ENCODE measurements around the gene KIF5C. TPM values are rescaled to one million over a fixed set of nuclear protein-coding genes. Genes with fewer than 3 reads are reported as not detected.

The KIF5C gene
- total and polyA plus RNA-seq, 7 experiments from 2014 or later = 0.58 to 14.3 (median 5.1) TPM

GRCh38 chr2:148867079-148867769, 7.8 kb upstream of the KIF5C start:
- H3K9me3 Mint-ChIP-seq = peaks cover 0 to 6% (median 0%) of the 10 kb centered on the region in 11 donors
- ATAC-seq (no peak), DNase-seq (no peak)
- no peaks in the 10 kb centered on the region for H3K36me3 ChIP-seq (ENCODE audit: control insufficient read depth in 2 of 3, insufficient read depth in 3 of 3, low read length in 3 of 3)
- peaks cover 18 to 45% (median 32%) of the 10 kb centered on the region in 5 donors for H3K27me3 Mint-ChIP-seq
- no peak overlapping the region for H3K4me3 ChIP-seq (ENCODE audit: low read length)
- intact Hi-C loops (cut with micrococcal nuclease) = no loop called here
- POLR2A ChIA-PET = no interaction called here
- no peaks in the 10 kb centered on the region for H3K9me3 ChIP-seq (ENCODE audit: control insufficient read depth in 2 of 3, low read length in 3 of 3)
- no peaks in the 10 kb centered on the region for H3K4me1 ChIP-seq (ENCODE audit: control insufficient read depth in 2 of 2, insufficient read depth in 2 of 2, low read length in 2 of 2)
- CTCF ChIA-PET = interaction anchor here (0.6 to 1.0 kb wide), 4 partner anchors 293 to 1826 kb away, joined by 3 read pairs; no protein-coding TSS in a partner anchor
- H3K27me3 ChIP-seq (ENCODE audit: control insufficient read depth in 2 of 2, insufficient read depth in 2 of 2, low read length in 2 of 2) = no peaks in the 10 kb centered on the region
- H3K4me1 Mint-ChIP-seq = peaks cover 0 to 7% (median 0%) of the 10 kb centered on the region in 7 donors
- H3K36me3 Mint-ChIP-seq = no peaks in the 10 kb centered on the region
- H3K4me3 Mint-ChIP-seq = no peak overlapping the region
- H3K27ac Mint-ChIP-seq = no peak overlapping the region
- no peak overlapping the region for H3K27ac ChIP-seq (ENCODE audit: low read depth, low read length)

GRCh38 chr2:148875387-148876051, 492 bp downstream of the KIF5C start:
- CTCF ChIA-PET = no interaction called here
- ATAC-seq (peak; percentile 16), DNase-seq (peak in 3 of 9 donors; percentile 6 to 37 (median 16))
- Mint-ChIP-seq H3K4me3 (peak overlapping the region; percentile 45 to 89 (median 82)), H3K36me3 (peaks cover 0 to 9% (median 0%) of the 10 kb centered on the region in 5 donors), H3K27me3 (peaks cover 2 to 31% (median 24%) of the 10 kb centered on the region in 5 donors), H3K27ac (peak overlapping the region in 1 of 9 donors; percentile 49), H3K9me3 (peaks cover 0 to 3% (median 0%) of the 10 kb centered on the region in 11 donors), H3K4me1 (peaks cover 0 to 17% (median 12%) of the 10 kb centered on the region in 7 donors)
- POLR2A ChIA-PET = interaction anchor here (1.1 to 1.5 kb wide), 2 partner anchors 230 to 853 kb away, joined by 3 to 6 read pairs; no protein-coding TSS in a partner anchor
- intact Hi-C loops (cut with micrococcal nuclease) = loop anchor here (1.0 to 10.0 kb wide), 17 partner anchors 12 to 1211 kb away; partner anchors contain the start of genes ACVR2A (in 2 of the 2), MMADHC (in 2 of the 2) and ORC4 (in 2 of the 2)
- Histone ChIP-seq H3K27ac (ENCODE audit: low read depth, low read length) (no peak overlapping the region), H3K9me3 (ENCODE audit: control insufficient read depth in 2 of 3, low read length in 3 of 3) (peaks cover 0 to 4% (median 0%) of the 10 kb centered on the region in 3 experiments), H3K4me3 (ENCODE audit: low read length) (no peak overlapping the region), H3K36me3 (ENCODE audit: control insufficient read depth in 2 of 3, insufficient read depth in 3 of 3, low read length in 3 of 3) (no peaks in the 10 kb centered on the region), H3K4me1 (ENCODE audit: control insufficient read depth in 2 of 2, insufficient read depth in 2 of 2, low read length in 2 of 2) (peaks cover 5 to 6% of the 10 kb centered on the region in 2 donors), H3K27me3 (ENCODE audit: control insufficient read depth in 2 of 2, insufficient read depth in 2 of 2, low read length in 2 of 2) (no peaks in the 10 kb centered on the region)

GRCh38 chr2:148876202-148876594, 1.2 kb downstream of the KIF5C start:
- Mint-ChIP-seq H3K4me1 (peaks cover 0 to 17% (median 12%) of the 10 kb centered on the region in 7 donors), H3K27me3 (peaks cover 0 to 29% (median 24%) of the 10 kb centered on the region in 5 donors), H3K36me3 (peaks cover 0 to 16% (median 0%) of the 10 kb centered on the region in 5 donors), H3K27ac (peak overlapping the region in 5 of 9 donors; percentile 45 to 82 (median 71)), H3K9me3 (peaks cover 0 to 8% (median 3%) of the 10 kb centered on the region in 11 donors), H3K4me3 (peak overlapping the region; percentile 77 to 89 (median 86))
- POLR2A ChIA-PET = interaction anchor here (1.1 to 1.5 kb wide), 2 partner anchors 231 to 853 kb away, joined by 3 to 6 read pairs; no protein-coding TSS in a partner anchor
- CTCF ChIA-PET = no interaction called here
- Histone ChIP-seq H3K27ac (ENCODE audit: low read depth, low read length) (no peak overlapping the region), H3K36me3 (ENCODE audit: control insufficient read depth in 2 of 3, insufficient read depth in 3 of 3, low read length in 3 of 3) (no peaks in the 10 kb centered on the region), H3K4me1 (ENCODE audit: control insufficient read depth in 2 of 2, insufficient read depth in 2 of 2, low read length in 2 of 2) (peaks cover 5 to 6% of the 10 kb centered on the region in 2 donors), H3K9me3 (ENCODE audit: control insufficient read depth in 2 of 3, low read length in 3 of 3) (peaks cover 0 to 6% (median 0%) of the 10 kb centered on the region in 3 experiments), H3K4me3 (ENCODE audit: low read length) (peak overlapping the region; percentile 45), H3K27me3 (ENCODE audit: control insufficient read depth in 2 of 2, insufficient read depth in 2 of 2, low read length in 2 of 2) (no peaks in the 10 kb centered on the region)
- DNase-seq = peak in 6 of 9 donors; percentile 16 to 36 (median 23)
- intact Hi-C loops (cut with micrococcal nuclease) = loop anchor here (5.0 to 10.0 kb wide), 9 partner anchors 64 to 1211 kb away; partner anchors contain the start of gene ACVR2A (in 2 of the 2)
- ATAC-seq = no peak

- intact Hi-C loops (cut with micrococcal nuclease) = loop anchor here (5.0 to 10.0 kb wide), 9 partner anchors 64 to 1212 kb away; partner anchors contain the start of gene ACVR2A (in 2 of the 2)
- no peak overlapping the region for H3K27ac ChIP-seq (ENCODE audit: low read depth, low read length)
- H3K9me3 Mint-ChIP-seq = peaks cover 0 to 8% (median 3%) of the 10 kb centered on the region in 11 donors
Measured at GRCh38 chr2:148876595-148877402, 1.8 kb downstream of the KIF5C start.

GRCh38 chr2:148877403-148877740, 2.3 kb downstream of the KIF5C start:
- H3K4me1 ChIP-seq (ENCODE audit: control insufficient read depth in 2 of 2, insufficient read depth in 2 of 2, low read length in 2 of 2) = peaks cover 5 to 6% of the 10 kb centered on the region in 2 donors
- ChIA-PET CTCF (interaction anchor here (0.5 kb wide), 1 partner anchor 10 kb away, joined by 6 read pairs; no protein-coding TSS in a partner anchor), POLR2A (no interaction called here)
- peak overlapping the region in 1 of 9 donors; percentile 41 for H3K27ac Mint-ChIP-seq
- H3K4me3 Mint-ChIP-seq = peak overlapping the region; percentile 76 to 89 (median 86)
- H3K9me3 Mint-ChIP-seq = peaks cover 0 to 8% (median 3%) of the 10 kb centered on the region in 11 donors
- no peaks in the 10 kb centered on the region for H3K36me3 ChIP-seq (ENCODE audit: control insufficient read depth in 2 of 3, insufficient read depth in 3 of 3, low read length in 3 of 3)
- H3K27ac ChIP-seq (ENCODE audit: low read depth, low read length) = no peak overlapping the region
- ATAC-seq (no peak), DNase-seq (no peak)
- H3K27me3 Mint-ChIP-seq = peaks cover 0 to 32% (median 21%) of the 10 kb centered on the region in 5 donors
- intact Hi-C loops (cut with micrococcal nuclease) = loop anchor here (5.0 to 10.0 kb wide), 9 partner anchors 65 to 1213 kb away; partner anchors contain the start of gene ACVR2A (in 2 of the 2)
- peaks cover 0 to 6% (median 0%) of the 10 kb centered on the region in 3 experiments for H3K9me3 ChIP-seq (ENCODE audit: control insufficient read depth in 2 of 3, low read length in 3 of 3)
- H3K4me1 Mint-ChIP-seq = peaks cover 0 to 17% (median 12%) of the 10 kb centered on the region in 7 donors
- peaks cover 0 to 16% (median 0%) of the 10 kb centered on the region in 5 donors for H3K36me3 Mint-ChIP-seq
- H3K4me3 ChIP-seq (ENCODE audit: low read length) = no peak overlapping the region
- H3K27me3 ChIP-seq (ENCODE audit: control insufficient read depth in 2 of 2, insufficient read depth in 2 of 2, low read length in 2 of 2) = no peaks in the 10 kb centered on the region

More at GRCh38 chr2:148876595-148877402, 1.8 kb downstream of the KIF5C start:
- Histone ChIP-seq H3K9me3 (ENCODE audit: control insufficient read depth in 2 of 3, low read length in 3 of 3) (peaks cover 0 to 6% (median 0%) of the 10 kb centered on the region in 3 experiments), H3K27me3 (ENCODE audit: control insufficient read depth in 2 of 2, insufficient read depth in 2 of 2, low read length in 2 of 2) (no peaks in the 10 kb centered on the region), H3K36me3 (ENCODE audit: control insufficient read depth in 2 of 3, insufficient read depth in 3 of 3, low read length in 3 of 3) (no peaks in the 10 kb centered on the region), H3K4me1 (ENCODE audit: control insufficient read depth in 2 of 2, insufficient read depth in 2 of 2, low read length in 2 of 2) (peaks cover 5 to 6% of the 10 kb centered on the region in 2 donors), H3K4me3 (ENCODE audit: low read length) (peak overlapping the region; percentile 45)
- Mint-ChIP-seq H3K4me1 (peaks cover 0 to 17% (median 12%) of the 10 kb centered on the region in 7 donors), H3K36me3 (peaks cover 0 to 16% (median 0%) of the 10 kb centered on the region in 5 donors), H3K4me3 (peak overlapping the region; percentile 77 to 89 (median 86)), H3K27ac (peak overlapping the region in 6 of 9 donors; percentile 16 to 93 (median 59)), H3K27me3 (peaks cover 0 to 29% (median 21%) of the 10 kb centered on the region in 5 donors)
- POLR2A ChIA-PET = interaction anchor here (1.1 to 1.5 kb wide), 2 partner anchors 232 to 854 kb away, joined by 3 to 6 read pairs; no protein-coding TSS in a partner anchor
- ATAC-seq = peak; percentile 36
- peak; percentile 9 to 57 (median 36) for DNase-seq
- CTCF ChIA-PET = interaction anchor here (0.5 kb wide), 1 partner anchor 10 kb away, joined by 6 read pairs; no protein-coding TSS in a partner anchor
